NCI-H1417 (cell line): ENCODE data around the gene ZNF771.

Experiments
- DNase-seq, 3 experiments: peaks; one replicate each; lab custom pipeline; 2025; lab: John Stamatoyannopoulos, UW

ZNF771 gene

GRCh38 chr16:30464078-30464477, 56.7 kb downstream of the ZNF771 start:
- DNase-seq: no peak
